Transverse colon (tissue), 4 donors: ENCODE data around the gene SP2. TPM values are rescaled to one million over a fixed set of nuclear protein-coding genes. Genes with fewer than 3 reads are reported as not detected.

Experiments
- DNase-seq: peaks from one replicate; pipeline ENCODE4 v3.0.0-alpha.2; 2019
- H3K27ac ChIP-seq, 4 donors: fragments of 200-600 bp; sonication (generic); 2 replicates each; pipeline ENCODE4 v1.5.1; 2016 to 2018; ENCODE audit warnings: inconsistent platforms in 4 of 4
- H3K27me3 ChIP-seq: fragments of 200-600 bp; sonication (generic); 2 replicates; pipeline ENCODE4 v1.5.1; 2017; ENCODE audit warnings: inconsistent platforms
- H3K36me3 ChIP-seq, 4 donors: fragments of 200-600 bp; sonication (generic); 2 replicates each; pipeline ENCODE4 v1.5.1; 2017 to 2019; ENCODE audit warnings: inconsistent platforms in 4 of 4
- H3K4me1 ChIP-seq, 4 donors: fragments of 200-600 bp; sonication (generic); 2 replicates each; pipeline ENCODE4 v1.5.1; 2017 to 2020; ENCODE audit warnings: inconsistent platforms in 4 of 4
- H3K4me3 ChIP-seq, 4 donors: fragments of 200-600 bp; sonication (generic); 1 replicate in 1 of 4; 2 replicates in 3 of 4; pipeline versions ENCODE4 v1.5.1 to v1.6.1; 2017 to 2019; ENCODE audit warnings: inconsistent platforms in 4 of 4
- H3K9me3 ChIP-seq, 2 donors: fragments of 200-600 bp; sonication (generic); 2 replicates each; pipeline ENCODE4 v1.5.1; 2017 to 2019; ENCODE audit warnings: inconsistent platforms in 2 of 2
- EP300 ChIP-seq: sonication (generic); formaldehyde crosslinking; IDR thresholded peaks from one replicate; pipeline ENCODE4 v1.6.1; 2017; ENCODE audit warnings: antibody characterized with exemption, low read depth
- POLR2A ChIP-seq: fragments of 450-650 bp; IDR thresholded peaks from one replicate; pipeline ENCODE4 v1.6.1; 2016; ENCODE audit warnings: antibody characterized with exemption, mild to moderate bottlenecking, moderate library complexity
- POLR2AphosphoS5 ChIP-seq, 3 donors: sonication (generic); formaldehyde crosslinking; IDR thresholded peaks; one replicate each; pipeline ENCODE4 v1.6.1; 2016; ENCODE audit warnings: antibody characterized with exemption in 3 of 3
- WGBS, 2 donors: methylation state at CpG; one replicate each; pipeline ENCODE4 v1.1.5; 2018; ENCODE audit warnings: low coverage in 1 of 2; 5-methylcytosine and 5-hydroxymethylcytosine counted together
- in situ Hi-C, 4 donors: fragments of 200-750 bp; cut with MboI; loops; one replicate each; pipeline versions ENCODE4 v1.15.0 to v1.15.1; 2017; ENCODE audit warnings: low sequenced_read_pairs in 3 of 4, low pct_ligation_motif_present in 1 of 4, low pct_unique_long_range_greater_than_20kb in 1 of 4
- intact Hi-C: fragments of 100-400 bp; cut with DNase I; formaldehyde crosslinking; loops from one replicate; pipeline ENCODE4 v1.15.1; 2023; ENCODE audit warnings: low total_unique reads
- total RNA-seq, 4 donors: library from RNA; depleted of rRNA; stranded (reverse); fragments of >200 nt; gene quantifications; one replicate each; pipeline ENCODE4 v1.1.0, GENCODE V29; 2016
- TF ChIP-seq, protein P1 (sequence below), 5 experiments: fragments of 200-600 bp in 3 of 5; fragments of 450-650 bp in 2 of 5; sonication (generic) in 3 of 5; IDR thresholded peaks; 1 replicate in 2 of 5; 2 replicates in 3 of 5; pipeline ENCODE4 v1.5.1; 2016 to 2017; ENCODE audit warnings: antibody characterized with exemption in 5 of 5, inconsistent platforms in 3 of 5, mild to moderate bottlenecking in 2 of 5, moderate library complexity in 1 of 5

The SP2 gene
- total RNA-seq, 4 donors from 2014 or later: 8.3 to 22.1 (median 17.4) TPM

DNA sequence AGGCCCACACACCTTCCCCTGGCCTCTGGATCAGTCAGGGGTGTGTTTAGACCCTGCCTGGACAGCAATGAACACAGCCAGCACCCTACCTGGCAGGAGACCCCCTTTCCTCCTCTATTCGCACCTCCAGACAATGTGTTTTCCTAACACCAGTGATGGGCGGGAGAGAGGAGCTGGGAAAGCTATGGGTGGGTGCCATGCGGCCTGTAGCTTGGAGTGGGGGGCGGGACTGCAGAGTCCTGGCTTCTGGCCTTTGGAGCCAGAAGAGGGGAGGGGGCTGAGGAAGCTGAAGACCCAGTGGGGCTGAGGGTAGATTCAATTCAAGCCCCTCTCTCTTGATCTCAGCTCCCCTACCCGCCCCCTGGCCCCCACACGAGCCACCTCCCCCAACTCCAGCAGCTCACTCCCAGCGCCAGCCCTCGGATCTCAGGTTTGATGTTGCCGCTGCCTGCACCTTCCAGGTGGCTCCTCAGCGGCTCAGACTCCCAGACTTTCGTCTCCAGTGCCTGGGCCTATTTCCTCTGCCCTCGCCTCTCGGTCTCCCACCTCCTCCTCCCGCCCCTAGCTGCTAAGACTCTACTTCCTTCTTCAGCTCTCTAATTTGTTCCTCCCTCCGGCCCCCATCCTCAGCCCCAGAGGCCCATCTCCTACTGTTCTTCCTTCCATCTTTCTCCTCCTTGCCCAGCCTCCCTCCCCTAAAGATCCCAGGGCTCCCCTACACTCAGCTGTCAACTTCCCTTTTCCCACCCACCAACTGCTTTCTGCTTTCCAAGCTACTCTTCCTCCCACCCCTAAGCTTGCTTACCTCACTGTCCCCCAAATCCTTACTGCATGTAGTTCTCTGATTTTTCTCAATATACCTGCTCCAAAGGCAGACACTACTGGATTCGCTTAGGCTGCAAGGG is 38.2 kb upstream of the SP2 start:
- H3K4me1 ChIP-seq: no peaks in the 10 kb centered on the region
- WGBS, 2 donors: 66 to 72% methylated on average over 9 to 15 of the region's 16 CpGs
- no peak overlapping the region for H3K4me3 ChIP-seq
- H3K9me3 ChIP-seq: no peaks in the 10 kb centered on the region
- H3K27ac ChIP-seq: no peak overlapping the region
- no peak for DNase-seq
- peaks cover 61% of the 10 kb centered on the region for H3K27me3 ChIP-seq
- TF ChIP-seq POLR2A (no peak), EP300 (no peak), POLR2AphosphoS5 (IDR thresholded peaks at IDR 0.05) (no peak)
- TF ChIP-seq, protein P1, sequence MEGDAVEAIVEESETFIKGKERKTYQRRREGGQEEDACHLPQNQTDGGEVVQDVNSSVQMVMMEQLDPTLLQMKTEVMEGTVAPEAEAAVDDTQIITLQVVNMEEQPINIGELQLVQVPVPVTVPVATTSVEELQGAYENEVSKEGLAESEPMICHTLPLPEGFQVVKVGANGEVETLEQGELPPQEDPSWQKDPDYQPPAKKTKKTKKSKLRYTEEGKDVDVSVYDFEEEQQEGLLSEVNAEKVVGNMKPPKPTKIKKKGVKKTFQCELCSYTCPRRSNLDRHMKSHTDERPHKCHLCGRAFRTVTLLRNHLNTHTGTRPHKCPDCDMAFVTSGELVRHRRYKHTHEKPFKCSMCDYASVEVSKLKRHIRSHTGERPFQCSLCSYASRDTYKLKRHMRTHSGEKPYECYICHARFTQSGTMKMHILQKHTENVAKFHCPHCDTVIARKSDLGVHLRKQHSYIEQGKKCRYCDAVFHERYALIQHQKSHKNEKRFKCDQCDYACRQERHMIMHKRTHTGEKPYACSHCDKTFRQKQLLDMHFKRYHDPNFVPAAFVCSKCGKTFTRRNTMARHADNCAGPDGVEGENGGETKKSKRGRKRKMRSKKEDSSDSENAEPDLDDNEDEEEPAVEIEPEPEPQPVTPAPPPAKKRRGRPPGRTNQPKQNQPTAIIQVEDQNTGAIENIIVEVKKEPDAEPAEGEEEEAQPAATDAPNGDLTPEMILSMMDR (IDR thresholded peaks at IDR 0.05): no peak
- intact Hi-C loops (no loop called here), in situ Hi-C loops (no loop called here)
- H3K36me3 ChIP-seq: no peaks in the 10 kb centered on the region

DNA sequence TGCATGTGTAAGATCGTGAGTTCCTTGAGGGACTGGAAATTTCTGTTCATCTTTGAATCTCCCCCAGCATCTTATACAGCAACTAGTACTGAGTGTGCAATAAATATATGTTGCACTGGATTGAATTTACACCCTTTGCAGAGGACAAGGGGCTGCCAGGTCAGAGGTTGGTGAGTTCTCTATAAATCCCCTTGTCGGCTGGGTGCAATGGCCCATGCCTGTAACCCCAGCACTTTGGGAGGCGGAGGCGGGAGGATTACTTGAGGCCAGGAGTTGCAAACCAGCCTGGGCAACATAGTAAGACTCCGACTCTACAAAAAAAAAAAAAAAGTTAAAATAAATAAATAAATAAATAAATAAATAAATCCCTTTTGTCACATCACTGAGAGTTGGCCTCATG is 35.6 kb upstream of the SP2 start:
- no peaks in the 10 kb centered on the region for H3K36me3 ChIP-seq
- WGBS, 2 donors: 82 to 87% methylated on average over 3 to 5 of the region's 5 CpGs
- peaks cover 0 to 9% (median 3%) of the 10 kb centered on the region in 4 donors for H3K4me1 ChIP-seq
- intact Hi-C loops (no loop called here), in situ Hi-C loops (no loop called here)
- TF ChIP-seq EP300 (no peak), POLR2AphosphoS5 (IDR thresholded peaks at IDR 0.05) (no peak), POLR2A (no peak)
- TF ChIP-seq, protein P1 (IDR thresholded peaks at IDR 0.05): no peak
- DNase-seq: no peak
- no peak overlapping the region for H3K27ac ChIP-seq
- H3K27me3 ChIP-seq: peaks cover 35% of the 10 kb centered on the region
- no peaks in the 10 kb centered on the region for H3K9me3 ChIP-seq
- H3K4me3 ChIP-seq: no peak overlapping the region

DNA sequence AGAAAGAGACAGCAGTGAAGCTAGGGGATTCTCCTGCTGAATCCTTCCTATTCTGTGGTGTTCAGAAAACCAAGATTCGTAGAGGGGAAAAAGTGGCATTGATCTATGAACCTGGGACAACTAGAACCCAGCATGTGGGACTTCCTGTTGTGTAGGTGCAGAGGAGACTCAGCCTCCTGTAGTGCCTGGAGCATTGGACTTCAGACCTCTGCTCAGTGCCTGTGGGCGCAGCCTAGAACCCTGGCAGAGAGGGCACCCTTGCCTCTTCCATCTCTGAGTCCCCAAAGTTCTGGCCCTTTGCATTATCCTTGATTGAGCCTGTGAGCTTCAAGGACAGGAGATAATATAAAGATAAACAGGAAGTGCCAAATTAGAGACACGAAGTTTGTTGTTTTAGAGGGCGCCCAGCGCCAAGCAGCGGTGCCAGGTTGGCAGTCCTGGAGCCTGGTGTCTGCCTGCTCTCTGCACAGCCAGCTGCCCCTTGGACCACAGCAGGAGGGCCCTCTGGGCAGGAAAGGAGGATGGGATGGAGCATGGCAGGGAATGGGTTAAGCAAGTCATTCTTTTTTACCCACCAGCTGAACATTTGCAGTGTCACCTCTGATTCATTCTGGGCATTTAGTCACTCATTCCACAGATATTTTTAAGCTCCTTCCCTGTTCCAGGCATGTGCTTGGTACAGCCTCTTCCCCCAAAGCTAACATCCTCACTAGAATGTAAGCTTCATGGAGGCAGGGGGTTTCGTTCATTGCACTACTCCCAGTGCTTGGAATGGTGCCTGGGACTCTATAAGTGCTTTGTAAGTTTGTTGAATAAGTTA is 33.2 kb upstream of the SP2 start:
- no peak for DNase-seq
- TF ChIP-seq POLR2A: no peak
- Histone ChIP-seq H3K27me3 (peaks cover 13% of the 10 kb centered on the region), H3K9me3 (no peaks in the 10 kb centered on the region), H3K36me3 (no peaks in the 10 kb centered on the region), H3K4me3 (no peak overlapping the region), H3K27ac (no peak overlapping the region), H3K4me1 (peaks cover 0 to 9% (median 3%) of the 10 kb centered on the region in 4 donors)
- WGBS, 2 donors: 56 to 72% methylated on average over 6 to 7 of the region's 7 CpGs
- intact Hi-C loops: no loop called here
- in situ Hi-C loops: no loop called here

DNA sequence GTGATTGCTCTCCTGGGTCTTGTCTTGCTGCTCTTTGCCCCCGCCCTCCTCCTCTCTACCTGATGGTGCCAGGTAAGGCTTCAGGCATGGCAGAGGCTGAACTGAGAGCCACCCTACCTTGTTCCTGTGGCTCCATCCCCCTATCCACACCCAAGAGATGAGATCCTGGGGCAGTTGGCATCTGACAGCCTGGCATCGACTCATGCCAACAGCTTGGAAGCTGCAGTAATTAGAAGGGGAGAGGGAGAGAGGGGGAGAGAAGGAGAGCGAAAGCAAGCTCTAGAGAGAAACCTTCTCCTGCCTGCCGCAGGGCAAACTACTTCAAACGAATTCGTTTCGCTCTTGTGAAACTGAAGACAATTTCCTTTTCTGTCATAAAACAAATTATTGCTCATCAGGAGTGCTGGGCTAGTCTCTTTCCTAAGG is 31.2 kb upstream of the SP2 start:
- 26% methylated on average over 7 of the region's 7 CpGs; no CpG with 5 or more reads in 1 of the 2 donors for WGBS, 2 donors
- H3K4me3 ChIP-seq: no peak overlapping the region
- H3K27me3 ChIP-seq: peaks cover 14% of the 10 kb centered on the region
- no peaks in the 10 kb centered on the region for H3K9me3 ChIP-seq
- no peak for TF ChIP-seq EP300
- intact Hi-C loops: no loop called here
- H3K4me1 ChIP-seq: peaks cover 0 to 9% (median 3%) of the 10 kb centered on the region in 4 donors
- no peak for DNase-seq
- in situ Hi-C loops: no loop called here
- H3K27ac ChIP-seq: no peak overlapping the region
- no peaks in the 10 kb centered on the region for H3K36me3 ChIP-seq

DNA sequence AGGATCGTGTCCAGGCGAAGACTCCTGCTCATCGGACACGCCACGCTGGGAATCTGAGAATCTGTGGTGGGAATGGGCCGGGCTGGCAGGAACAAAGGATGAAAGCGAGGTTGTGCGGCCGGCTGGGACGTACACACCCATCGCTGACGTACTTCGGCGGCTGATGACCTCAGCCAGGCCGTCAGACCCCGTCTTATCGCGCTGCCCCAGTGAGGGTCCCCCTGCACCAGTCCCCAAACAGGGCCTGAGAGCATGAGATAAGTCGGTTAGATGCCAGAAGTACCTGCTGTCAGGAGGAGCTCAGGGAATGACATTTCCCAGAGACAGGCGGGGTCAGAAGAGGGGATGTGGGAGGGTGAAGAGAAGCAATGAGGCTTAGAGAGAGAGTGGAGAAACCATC is 29.1 kb upstream of the SP2 start:
- H3K4me3 ChIP-seq: no peak overlapping the region
- 90% methylated on average over 20 of the region's 20 CpGs; no CpG with 5 or more reads in 1 of the 2 donors for WGBS, 2 donors
- no peaks in the 10 kb centered on the region for H3K9me3 ChIP-seq
- in situ Hi-C loops (no loop called here), intact Hi-C loops (no loop called here)
- no peaks in the 10 kb centered on the region for H3K36me3 ChIP-seq
- TF ChIP-seq, protein P1 (IDR thresholded peaks at IDR 0.05): no peak
- TF ChIP-seq POLR2AphosphoS5 (IDR thresholded peaks at IDR 0.05) (no peak), POLR2A (no peak), EP300 (no peak)
- H3K27ac ChIP-seq: no peak overlapping the region
- H3K4me1 ChIP-seq: peaks cover 0 to 9% (median 3%) of the 10 kb centered on the region in 4 donors
- DNase-seq: no peak
- H3K27me3 ChIP-seq: peaks cover 34% of the 10 kb centered on the region
